GDM1 (cell line): ENCODE results near the gene NR3C1.

Experiments used
- DNase-seq: peaks from one replicate; lab custom pipeline; 2025; lab: John Stamatoyannopoulos, UW

The NR3C1 gene

DNA sequence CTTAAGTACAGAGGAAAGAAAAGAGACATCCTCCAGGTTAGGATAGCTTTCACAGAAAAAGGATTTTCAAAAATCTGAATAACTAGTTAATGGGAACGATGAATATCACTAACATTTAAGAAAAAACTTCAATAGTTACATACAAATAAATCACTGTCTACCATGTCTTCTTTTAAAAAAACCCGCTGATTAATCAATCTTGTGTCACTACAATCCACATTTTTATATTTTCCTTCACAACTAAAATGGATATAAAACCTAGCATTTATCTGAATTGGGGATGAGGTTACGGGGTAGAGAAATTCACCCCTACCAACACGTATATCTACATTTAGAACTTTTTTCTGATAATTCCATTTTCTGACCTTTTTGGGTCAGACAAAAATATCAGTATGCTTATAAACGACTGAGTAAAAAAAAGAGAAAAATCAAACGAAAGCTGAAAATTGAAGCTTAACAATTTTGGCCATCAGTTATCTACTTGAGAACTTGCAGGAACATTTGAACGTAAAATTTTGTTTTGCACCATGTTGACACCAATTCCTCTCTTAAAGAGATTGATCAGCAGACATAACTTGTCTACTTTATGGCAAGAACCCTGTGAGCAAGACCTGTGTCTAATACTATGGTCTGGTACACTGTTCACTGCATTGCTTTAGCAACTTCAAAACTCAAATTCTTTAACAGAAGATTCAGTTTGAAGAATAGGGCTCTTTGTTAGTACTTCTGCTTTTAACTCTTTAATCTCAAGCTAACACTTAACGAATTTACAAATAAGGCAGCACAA is 4.8 kb downstream of the NR3C1 start:
- DNase-seq: no peak

GRCh38 chr5:143398053-143398355 is 5.5 kb downstream of the NR3C1 start:
- no peak for DNase-seq

DNA sequence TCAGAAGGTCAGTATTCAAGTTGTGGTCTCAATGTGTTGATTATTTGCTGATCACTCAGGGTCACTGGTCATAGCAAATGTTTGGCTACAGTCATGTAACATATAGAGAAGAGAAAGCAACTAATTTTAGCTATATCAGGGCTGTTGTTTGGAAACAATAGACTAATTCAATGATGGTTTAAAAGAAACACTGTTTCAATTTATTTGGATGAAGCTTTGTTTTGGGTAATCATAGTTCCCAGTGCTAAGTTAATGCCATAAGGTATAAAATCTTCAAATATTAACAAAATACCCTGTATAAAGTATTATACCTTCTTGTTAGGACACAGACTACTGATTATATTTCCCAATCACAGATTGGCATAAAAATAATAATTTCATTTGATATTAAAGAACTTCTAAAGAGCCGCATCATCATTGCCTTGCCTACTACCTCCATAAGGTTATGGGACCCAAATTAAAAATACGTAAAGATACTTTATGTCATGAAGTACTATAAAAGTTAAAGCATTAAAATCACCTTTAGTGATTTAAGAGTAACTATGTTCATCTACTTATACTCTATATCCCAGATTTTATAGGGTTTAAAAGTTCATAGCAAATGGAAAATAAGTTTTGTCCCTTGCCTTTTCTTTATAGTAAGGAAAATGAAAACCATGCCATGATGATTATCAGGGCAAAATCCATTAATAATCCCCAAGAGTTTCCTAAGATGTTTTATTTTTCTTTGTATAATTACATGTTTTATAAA is 6.0 kb downstream of the NR3C1 start:
- DNase-seq: no peak

GRCh38 chr5:143396353-143396940 is 7.0 kb downstream of the NR3C1 start:
- no peak for DNase-seq

GRCh38 chr5:143395638-143396352 is 7.7 kb downstream of the NR3C1 start:
- DNase-seq: no peak

DNA sequence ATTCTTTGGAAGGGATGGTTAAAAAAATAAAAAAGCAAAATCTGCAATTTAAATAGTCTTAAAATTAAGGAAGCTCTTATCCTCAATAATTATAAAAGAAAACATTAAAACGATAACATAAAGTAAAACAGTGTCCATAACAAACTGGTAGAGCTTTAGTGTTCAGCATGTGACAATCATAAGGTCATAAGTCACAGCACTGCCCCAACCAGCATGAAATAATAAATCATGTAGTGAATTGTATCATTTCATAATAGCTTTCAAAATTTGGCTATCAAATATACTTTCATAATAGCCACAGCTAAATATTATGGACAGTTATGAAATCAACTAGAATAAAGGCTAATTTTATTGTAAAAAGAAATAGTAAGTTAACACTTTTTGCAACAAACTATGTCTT is 10.0 kb downstream of the NR3C1 start:
- DNase-seq: no peak

GRCh38 chr5:143390941-143391340 is 12.5 kb downstream of the NR3C1 start:
- DNase-seq: no peak

DNA sequence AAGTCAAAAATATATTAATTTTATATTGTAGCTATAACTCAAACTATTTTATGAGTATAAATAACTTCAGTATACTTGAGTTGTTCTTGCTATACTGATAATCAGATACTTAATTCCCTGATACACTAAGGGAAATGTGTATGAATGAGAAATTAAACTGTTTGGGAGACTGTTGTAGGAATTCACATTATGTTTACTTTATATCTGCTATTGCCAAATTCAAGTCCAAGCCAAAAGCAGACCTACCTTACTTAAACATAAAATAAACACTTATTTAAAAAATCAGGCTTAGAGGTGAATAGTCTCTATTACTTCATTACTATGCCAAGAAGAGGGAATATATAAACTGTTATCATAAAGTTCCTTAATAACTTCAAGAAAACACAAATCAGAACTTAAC is 13.2 kb downstream of the NR3C1 start:
- DNase-seq: no peak

DNA sequence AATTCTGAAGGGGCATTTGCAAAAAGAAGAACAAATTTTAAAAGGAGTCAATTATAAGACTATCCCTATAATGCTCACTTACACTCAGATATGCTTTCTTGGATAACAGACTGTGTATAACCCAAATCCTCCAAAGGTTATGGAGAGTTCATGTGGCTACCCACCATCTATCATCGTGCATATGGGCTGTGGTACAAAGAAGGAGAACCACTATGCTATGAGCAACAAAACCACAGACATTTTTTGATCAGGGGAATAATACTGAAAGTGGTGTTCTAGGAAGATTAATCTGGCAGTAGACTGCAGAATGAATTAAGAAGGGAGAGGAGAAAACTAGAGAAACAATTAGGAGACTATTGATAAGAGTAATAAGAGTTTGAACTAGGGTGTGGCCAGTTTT is 16.8 kb downstream of the NR3C1 start:
- no peak for DNase-seq

GRCh38 chr5:143384865-143385657 is 18.4 kb downstream of the NR3C1 start:
- DNase-seq: no peak

- no peak for DNase-seq
These were observed 19.5 kb downstream of the NR3C1 start for GRCh38 chr5:143383988-143384387.

- DNase-seq: no peak
These were observed 23.9 kb downstream of the NR3C1 start for GRCh38 chr5:143379606-143380005.

GRCh38 chr5:143376911-143377813 is 26.3 kb downstream of the NR3C1 start:
- DNase-seq: no peak

DNA sequence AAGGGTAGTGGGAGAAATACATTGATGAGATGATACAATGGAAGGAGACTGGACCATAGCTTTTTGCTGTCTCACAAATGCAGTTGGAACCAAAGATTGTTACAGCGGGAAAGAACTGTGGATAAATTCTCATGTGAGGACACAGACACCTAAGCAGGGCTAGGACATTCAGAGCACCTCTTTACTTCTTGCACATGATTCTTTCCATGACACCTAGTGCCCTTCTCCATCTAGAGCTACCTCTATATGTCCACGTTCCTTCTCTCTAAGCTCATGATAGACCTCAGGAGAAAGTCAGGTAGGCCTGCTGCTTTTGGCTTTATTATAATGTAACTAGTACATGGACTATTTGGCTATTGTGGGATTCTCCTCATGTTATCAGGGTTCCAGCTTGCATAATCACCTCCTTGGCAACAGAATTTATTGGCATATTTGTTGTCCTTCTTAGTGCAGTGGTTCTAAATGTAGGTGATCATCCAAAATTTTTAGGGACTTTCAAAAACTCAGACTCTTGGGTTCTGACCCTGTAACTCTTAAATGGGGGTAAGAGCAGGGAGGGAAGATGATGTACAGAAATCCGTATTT is 27.2 kb downstream of the NR3C1 start:
- no peak for DNase-seq

- no peak for DNase-seq
These were observed 28.8 kb downstream of the NR3C1 start for GRCh38 chr5:143374496-143375217.

GRCh38 chr5:143373076-143373475 is 30.4 kb downstream of the NR3C1 start:
- no peak for DNase-seq

DNA sequence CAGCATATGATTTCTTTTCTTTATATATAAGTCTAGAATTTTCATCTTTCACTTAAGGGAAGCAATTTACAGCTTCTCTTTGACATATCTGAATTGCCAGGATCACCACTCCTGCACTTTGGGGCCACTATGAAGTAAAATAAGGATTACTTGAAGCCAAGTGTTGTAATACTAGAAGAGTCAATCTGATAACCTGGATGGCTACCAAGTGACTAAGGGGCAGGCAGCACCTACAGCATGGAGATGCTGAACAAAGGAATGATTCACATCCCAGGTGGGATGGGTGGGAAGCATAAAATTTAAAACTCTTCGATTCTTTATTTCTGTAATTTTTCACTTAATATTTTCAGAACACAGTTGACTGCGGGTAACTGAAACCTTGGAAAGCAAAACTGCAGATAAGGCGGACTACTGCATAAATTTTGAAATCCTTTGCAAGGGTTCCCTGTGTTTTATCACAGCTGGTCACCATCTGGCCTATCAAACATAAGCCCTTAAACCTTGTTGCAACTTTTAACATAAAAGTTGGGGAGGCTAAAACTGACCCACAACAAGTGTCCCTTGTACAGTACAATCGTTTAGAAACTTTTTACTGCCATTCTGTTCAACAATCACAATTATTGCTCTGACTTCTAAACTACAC is 31.2 kb downstream of the NR3C1 start:
- no peak for DNase-seq

DNA sequence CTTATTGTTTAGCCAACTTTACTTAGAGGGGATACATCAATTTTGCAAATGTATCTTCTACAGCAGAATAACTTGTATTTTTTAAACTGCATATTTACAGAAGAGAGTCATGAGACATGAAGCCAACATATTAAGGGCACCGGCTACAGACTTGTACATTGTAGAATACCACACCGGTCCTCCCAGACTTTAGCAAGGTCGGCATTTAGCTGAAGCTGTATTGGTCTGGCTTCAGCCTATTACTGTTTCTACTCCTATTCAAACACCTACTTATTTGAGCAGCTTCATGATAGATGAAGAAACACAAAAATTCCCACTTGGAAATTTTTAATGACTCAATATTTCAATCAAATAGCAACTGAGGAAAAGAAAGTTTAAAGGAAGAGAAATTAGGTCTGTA is 33.0 kb downstream of the NR3C1 start:
- DNase-seq: no peak

DNA sequence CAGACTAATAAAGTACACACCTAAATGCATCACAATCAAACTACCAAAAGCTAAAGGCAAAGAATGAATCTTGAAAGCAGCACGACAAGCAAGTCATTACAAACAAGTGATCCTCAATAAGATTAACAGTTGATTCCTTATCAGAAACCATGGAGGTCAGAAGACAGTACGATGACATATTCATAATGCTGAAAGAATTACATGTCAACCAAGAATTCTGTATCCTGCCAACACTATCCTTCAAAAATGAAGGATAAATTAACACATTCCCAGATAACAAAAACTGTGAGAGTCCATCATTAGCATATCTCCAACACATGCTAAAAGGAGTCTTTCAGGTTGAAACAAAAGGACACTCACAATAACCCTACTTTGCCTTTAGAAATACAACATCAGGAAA is 39.4 kb downstream of the NR3C1 start:
- DNase-seq: no peak
